NCI-H2107 treated with DMSO at 0.1 percent for 48 hours (cell line): Measurements from ENCODE around the gene MAGEF1.

ENCODE experiments used
- DNase-seq: peaks from one replicate; lab custom pipeline; 2025; ENCODE audit not compliant: unreplicated experiment; lab: John Stamatoyannopoulos, UW

MAGEF1 gene

GRCh38 chr3:184691397-184692231 lies 20.2 kb downstream of the MAGEF1 start:
- no peak for DNase-seq

GRCh38 chr3:184690192-184690883 lies 21.5 kb downstream of the MAGEF1 start:
- no peak for DNase-seq

- no peak for DNase-seq
Observed at GRCh38 chr3:184688882-184689271, 23.0 kb downstream of the MAGEF1 start.

- no peak for DNase-seq
Observed at GRCh38 chr3:184688251-184688881, 23.5 kb downstream of the MAGEF1 start.

GRCh38 chr3:184687363-184688015 lies 24.4 kb downstream of the MAGEF1 start:
- no peak for DNase-seq

- DNase-seq = no peak
Observed at GRCh38 chr3:184685646-184686045, 26.2 kb downstream of the MAGEF1 start.

GRCh38 chr3:184685055-184685454 lies 26.8 kb downstream of the MAGEF1 start:
- DNase-seq = no peak

- DNase-seq = no peak
Observed at GRCh38 chr3:184683900-184684560, 27.8 kb downstream of the MAGEF1 start.

- DNase-seq = no peak
Observed at GRCh38 chr3:184683234-184683633, 28.6 kb downstream of the MAGEF1 start.

- DNase-seq = no peak
Observed at GRCh38 chr3:184682671-184683070, 29.2 kb downstream of the MAGEF1 start.

- no peak for DNase-seq
Observed at GRCh38 chr3:184680385-184681345, 31.2 kb downstream of the MAGEF1 start.

- peak; percentile 67 for DNase-seq
Observed at GRCh38 chr3:184679056-184679816, 32.6 kb downstream of the MAGEF1 start.

GRCh38 chr3:184678317-184679055 lies 33.4 kb downstream of the MAGEF1 start:
- DNase-seq = no peak

GRCh38 chr3:184677344-184678316 lies 34.2 kb downstream of the MAGEF1 start:
- DNase-seq = no peak

GRCh38 chr3:184676927-184677326 lies 34.9 kb downstream of the MAGEF1 start:
- no peak for DNase-seq

- DNase-seq = no peak
Observed at GRCh38 chr3:184674626-184675025, 37.2 kb downstream of the MAGEF1 start.
